LNCAP (cell line): ENCODE results near the gene ICOS.

Experiments
- TF ChIP-seq, protein P1 (sequence below): fragments of 450-650 bp; IDR thresholded peaks from 2 replicates; pipeline ENCODE4 v1.5.1; 2017; ENCODE audit warnings: mild to moderate bottlenecking

Gene ICOS

GRCh38 chr2:203918264-203918663, 18.3 kb upstream of the ICOS start:
- TF ChIP-seq, protein P1, sequence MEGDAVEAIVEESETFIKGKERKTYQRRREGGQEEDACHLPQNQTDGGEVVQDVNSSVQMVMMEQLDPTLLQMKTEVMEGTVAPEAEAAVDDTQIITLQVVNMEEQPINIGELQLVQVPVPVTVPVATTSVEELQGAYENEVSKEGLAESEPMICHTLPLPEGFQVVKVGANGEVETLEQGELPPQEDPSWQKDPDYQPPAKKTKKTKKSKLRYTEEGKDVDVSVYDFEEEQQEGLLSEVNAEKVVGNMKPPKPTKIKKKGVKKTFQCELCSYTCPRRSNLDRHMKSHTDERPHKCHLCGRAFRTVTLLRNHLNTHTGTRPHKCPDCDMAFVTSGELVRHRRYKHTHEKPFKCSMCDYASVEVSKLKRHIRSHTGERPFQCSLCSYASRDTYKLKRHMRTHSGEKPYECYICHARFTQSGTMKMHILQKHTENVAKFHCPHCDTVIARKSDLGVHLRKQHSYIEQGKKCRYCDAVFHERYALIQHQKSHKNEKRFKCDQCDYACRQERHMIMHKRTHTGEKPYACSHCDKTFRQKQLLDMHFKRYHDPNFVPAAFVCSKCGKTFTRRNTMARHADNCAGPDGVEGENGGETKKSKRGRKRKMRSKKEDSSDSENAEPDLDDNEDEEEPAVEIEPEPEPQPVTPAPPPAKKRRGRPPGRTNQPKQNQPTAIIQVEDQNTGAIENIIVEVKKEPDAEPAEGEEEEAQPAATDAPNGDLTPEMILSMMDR, result no peak

- TF ChIP-seq, protein P1, result no peak
Observed at GRCh38 chr2:203918839-203919238, 17.7 kb upstream of the ICOS start.

DNA sequence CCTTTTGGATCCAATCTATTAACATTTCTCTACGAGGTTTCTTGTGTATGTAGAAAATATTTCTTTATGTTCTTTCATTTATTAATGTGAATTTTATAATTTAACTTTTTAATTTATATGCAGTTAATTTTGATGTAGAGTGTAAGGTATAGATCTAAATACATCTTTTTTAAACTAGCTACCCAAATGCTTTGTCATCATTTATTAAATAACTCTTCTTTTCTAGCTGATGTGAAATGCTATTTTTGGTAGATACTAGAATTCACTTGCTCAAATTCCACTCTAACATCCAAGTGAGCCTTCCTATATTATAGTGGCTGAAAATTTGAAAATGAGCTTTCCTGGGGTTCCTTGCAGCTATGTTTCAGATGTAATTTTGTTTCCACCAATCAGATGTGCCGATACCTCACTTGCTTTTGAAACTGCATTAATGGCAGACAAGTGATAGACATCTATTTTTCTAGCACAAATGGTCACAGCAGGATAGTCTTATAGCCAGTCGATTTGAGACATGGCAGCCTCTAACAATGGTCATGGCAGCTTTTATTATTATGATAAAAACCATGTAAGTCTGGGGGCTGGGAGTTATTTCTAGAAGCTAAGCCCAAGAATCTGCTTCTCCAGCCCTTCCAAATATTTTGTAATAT, 10.9 kb upstream of the ICOS start:
- TF ChIP-seq, protein P1, result no peak

GRCh38 chr2:203928849-203929248, 7.7 kb upstream of the ICOS start:
- TF ChIP-seq, protein P1, result peak; percentile 43; the same call in 1 of the 2 replicates

DNA sequence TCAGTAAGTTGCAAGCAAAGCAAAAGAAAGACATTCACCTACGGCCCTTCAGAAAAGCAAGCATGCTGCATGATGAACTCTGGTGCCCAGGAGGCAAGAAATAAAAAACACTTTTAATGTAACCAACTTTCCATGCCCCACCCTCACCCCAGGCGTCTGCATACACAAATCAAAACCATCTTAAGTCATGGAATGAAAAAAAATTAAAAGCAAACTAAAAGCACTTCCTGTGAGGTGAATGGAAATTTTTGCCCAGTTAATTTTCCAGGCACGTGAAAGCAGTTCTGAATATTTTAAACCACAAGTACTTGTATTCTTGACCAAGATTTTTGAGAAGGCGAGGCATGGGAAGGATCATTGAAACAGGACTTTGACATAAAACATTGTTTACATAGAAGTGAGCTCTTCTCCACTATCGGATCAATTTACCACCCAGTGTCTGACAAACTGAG, 2.5 kb upstream of the ICOS start:
- TF ChIP-seq, protein P1, result no peak

- TF ChIP-seq, protein P1, result no peak
Observed at GRCh38 chr2:203934711-203935438, 1.7 kb upstream of the ICOS start.

DNA sequence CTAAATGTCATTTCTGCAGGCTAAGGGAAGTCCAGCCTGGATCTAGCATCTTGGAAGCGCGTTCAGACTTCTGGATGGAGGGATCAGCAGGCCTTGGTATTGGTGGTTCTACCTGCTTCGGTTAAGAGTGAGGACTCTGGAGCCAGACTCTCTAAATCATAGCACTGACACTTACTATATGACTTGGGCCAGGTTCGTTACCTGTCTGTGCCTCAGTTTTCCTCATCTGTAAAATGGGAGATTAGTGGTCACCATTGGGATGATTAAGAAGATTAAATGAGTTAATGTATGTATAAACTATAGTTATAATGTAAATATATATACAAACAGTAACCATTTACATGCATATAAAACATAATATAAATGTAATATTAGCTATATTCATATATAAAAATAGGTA, 995 bp upstream of the ICOS start:
- TF ChIP-seq, protein P1, result no peak
